Suprapubic skin (tissue), 3 donors: ENCODE data around the gene RCN2.

Experiments
- CTCF ChIP-seq, 2 donors: fragments of 200-600 bp in 1 of 2; fragments of 450-650 bp in 1 of 2; sonication (generic) in 1 of 2; IDR thresholded peaks; one replicate each; pipeline ENCODE4 v1.5.1; 2016 to 2019; ENCODE audit warnings: antibody characterized with exemption in 2 of 2, mild to moderate bottlenecking in 1 of 2, moderate library complexity in 1 of 2
- EP300 ChIP-seq: sonication (generic); formaldehyde crosslinking; IDR thresholded peaks from one replicate; pipeline ENCODE4 v1.6.1; 2017; ENCODE audit warnings: antibody characterized with exemption
- POLR2A ChIP-seq, 2 donors: fragments of 450-650 bp; IDR thresholded peaks; one replicate each; pipeline ENCODE4 v1.6.1; 2017; ENCODE audit warnings: antibody characterized with exemption in 2 of 2, mild to moderate bottlenecking in 2 of 2, moderate library complexity in 2 of 2

GRCh38 chr15:76939715-76940114, 8.2 kb downstream of the RCN2 start:
- TF ChIP-seq POLR2A (IDR thresholded peaks at IDR 0.05) (no peak), CTCF (IDR thresholded peaks at IDR 0.05) (no peak), EP300 (no peak)
